ENCODE data around the gene CRY1.

- TF ChIP-seq TAF1 (IDR thresholded peaks at IDR 0.05; ENCODE audit: borderline replicate concordance, insufficient read depth, low read length) (no peak), POLR2AphosphoS5 (IDR thresholded peaks at IDR 0.05; ENCODE audit: low read depth, low read length) (no peak), SIN3A (IDR thresholded peaks at IDR 0.05; ENCODE audit: borderline replicate concordance, insufficient read depth, low read length) (no peak), REST (IDR thresholded peaks at IDR 0.05; ENCODE audit: insufficient read depth in 1 of 2, low read depth in 2 of 2, low read length in 2 of 2) (no peak), FOXP2 (optimal IDR thresholded peaks at IDR 0.05; ENCODE audit: borderline replicate concordance, extremely low read depth, extremely low read length, insufficient read depth) (no peak)
Measured at GRCh38 chr12:106957583-106957982, 135.8 kb downstream of the CRY1 start.

All from PFSK-1 (cell line).